Activated effector memory CD4-positive, alpha-beta T cell treated with anti-CD3 and anti-CD28 coated beads, Interleukin-2, amount 50 U/mL, for 16 hours (primary cell): ENCODE data around the gene SORBS1.

Experiments used
- DNase-seq: peaks from one replicate; pipeline ENCODE4 v3.0.0-alpha.2; 2020

The SORBS1 gene

GRCh38 chr10:95538412-95538811 lies 22.8 kb downstream of the SORBS1 start:
- DNase-seq: no peak

DNA sequence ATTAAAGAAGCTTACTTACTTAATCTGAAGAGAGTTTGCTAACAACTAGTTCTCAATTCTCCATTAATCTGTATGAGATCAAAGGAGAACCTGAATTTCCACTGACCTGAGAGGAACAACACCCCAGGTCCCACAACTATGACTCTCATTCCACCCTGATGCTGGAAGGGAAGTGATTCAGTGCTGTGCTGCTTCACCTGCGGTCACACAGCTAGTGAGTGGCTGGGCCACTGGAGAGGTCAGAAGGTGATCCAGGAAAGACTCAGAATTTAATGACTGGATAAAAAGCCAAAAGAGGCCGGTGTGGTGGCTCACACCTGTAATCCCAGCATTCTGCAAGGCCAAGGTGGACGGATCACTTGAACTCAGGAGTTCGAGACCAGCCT lies 23.6 kb downstream of the SORBS1 start:
- DNase-seq: no peak

- DNase-seq: no peak
Observed at GRCh38 chr10:95536894-95537541, 24.2 kb downstream of the SORBS1 start.

DNA sequence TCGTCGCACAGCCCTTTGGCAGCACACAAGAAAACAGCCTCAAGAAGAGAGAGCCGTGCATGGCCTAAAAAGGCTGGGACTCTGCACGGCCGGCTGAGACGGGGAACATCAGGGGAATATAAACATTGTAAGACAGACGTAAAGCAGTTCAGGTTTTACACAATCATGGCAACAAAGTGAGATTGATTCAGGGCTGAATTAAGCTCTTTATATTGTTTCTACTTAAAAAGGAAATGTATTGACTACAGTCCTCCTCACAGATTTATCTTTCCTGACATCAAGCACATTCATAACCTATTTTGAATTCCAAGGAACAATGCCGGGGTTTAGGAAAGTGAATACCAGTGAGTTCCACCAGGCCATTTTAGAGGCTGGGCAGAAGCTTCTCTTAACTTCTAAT lies 25.2 kb downstream of the SORBS1 start:
- no peak for DNase-seq

GRCh38 chr10:95535526-95535925 lies 25.6 kb downstream of the SORBS1 start:
- DNase-seq: no peak

GRCh38 chr10:95533590-95533989 lies 27.6 kb downstream of the SORBS1 start:
- no peak for DNase-seq

DNA sequence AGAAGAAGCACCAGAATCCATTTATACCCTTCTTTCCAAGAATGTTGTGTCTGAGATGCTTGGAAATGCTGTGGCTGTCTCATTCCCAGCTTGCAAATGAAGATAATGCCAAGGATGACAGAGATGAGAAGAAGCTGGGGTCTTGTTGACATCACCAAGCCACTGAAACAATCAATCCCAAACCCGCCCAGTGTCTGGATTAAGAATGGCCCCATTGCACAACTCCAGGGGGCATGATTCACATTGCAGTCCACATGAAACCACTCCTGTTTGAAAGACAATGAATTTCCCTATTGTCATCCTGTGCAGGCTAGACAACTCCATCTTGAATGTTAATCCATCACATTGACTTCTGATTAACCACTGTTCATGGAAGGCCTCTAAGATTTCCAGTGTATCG lies 28.6 kb downstream of the SORBS1 start:
- no peak for DNase-seq

- DNase-seq: no peak
Observed at GRCh38 chr10:95531994-95532399, 29.2 kb downstream of the SORBS1 start.

DNA sequence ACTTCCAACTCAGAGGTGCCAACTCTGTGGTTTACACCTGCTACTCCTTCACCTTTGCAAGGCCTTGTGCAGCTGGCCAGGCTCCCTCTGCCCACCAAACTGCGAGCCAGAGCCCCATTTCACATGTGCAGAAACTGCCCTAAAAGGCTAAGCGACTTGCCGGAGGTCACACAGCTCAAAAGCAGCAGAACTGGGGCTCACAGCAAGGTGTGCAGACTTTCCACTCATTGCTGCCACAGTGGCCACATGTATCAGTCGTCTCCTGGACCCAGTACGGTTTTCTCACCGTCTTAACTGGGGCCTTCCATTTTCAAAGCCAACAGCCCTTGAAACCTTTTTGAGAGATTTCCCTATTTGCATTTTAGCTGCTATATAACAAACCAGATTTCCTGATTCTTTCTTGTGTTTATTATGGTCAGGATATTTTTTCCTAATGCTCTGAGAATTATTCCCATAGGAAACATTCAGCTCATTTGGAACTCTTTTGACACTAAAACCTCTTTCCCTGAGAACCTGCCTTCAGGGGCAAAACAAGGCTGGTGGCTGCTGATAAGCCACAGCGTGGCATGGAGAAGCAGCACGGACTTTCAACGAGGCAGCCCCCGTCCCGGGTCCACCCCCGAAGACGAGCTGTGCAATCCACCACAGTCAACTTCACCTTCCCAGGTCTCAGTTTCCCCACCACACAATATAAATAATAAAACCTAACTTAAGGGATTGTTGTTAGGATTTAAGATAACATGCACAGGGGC lies 29.9 kb downstream of the SORBS1 start:
- DNase-seq: no peak

DNA sequence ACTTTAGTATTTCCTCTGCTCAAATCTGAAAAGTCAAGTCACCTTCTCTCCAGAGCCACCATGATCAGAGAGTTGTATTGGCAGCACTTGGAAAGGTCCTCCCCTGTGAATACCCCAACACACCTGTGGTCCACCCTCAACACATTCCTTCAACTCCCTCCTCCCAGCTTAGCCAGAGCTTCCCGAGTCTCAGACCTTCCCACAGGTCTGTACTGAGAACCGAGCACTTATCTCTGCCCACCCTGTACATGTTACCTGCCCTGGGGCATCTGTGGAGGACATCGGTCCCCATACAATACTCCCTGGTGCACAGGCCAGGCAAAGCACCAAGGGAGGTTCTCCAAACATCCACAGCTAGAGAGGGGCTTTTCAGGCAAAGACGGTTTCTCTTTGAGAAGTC lies 30.6 kb downstream of the SORBS1 start:
- no peak for DNase-seq

DNA sequence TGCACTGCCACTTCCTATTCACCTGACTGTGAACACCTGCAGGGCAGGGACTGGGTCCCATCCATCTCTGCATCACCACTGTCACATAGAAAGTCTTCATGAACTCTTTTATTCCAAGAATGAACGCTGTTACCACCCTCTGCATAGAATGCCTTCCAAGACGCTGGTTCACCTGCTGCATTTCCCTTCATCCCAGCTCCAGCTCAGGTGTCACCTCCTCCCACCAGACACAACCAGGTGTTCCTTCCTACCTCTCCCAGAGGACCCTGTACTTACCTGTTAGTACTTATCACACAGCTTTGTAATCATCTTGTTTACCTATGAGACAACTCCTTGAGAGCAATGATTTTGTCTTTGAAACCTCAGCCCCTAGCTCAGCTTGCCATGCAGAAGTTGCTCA lies 31.1 kb downstream of the SORBS1 start:
- DNase-seq: no peak

GRCh38 chr10:95526044-95526443 lies 35.1 kb downstream of the SORBS1 start:
- DNase-seq: no peak

DNA sequence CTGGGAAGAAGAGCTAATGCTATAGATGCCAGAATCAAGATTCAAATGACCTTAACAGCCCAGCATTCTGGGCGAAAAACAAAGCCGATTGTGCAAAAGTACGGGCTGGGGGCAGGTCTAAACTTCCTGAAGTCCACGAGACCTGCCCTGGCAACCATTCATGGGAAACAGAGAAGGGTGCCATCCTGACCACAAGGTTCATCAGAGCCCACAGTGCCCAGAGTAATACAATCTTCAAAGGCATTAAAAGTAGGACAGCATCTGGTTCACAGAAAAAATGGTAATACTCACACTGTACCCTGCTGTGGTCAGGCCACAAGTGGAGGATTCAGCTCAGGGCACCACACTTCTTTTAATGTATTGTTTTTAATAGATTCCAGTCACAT lies 36.1 kb downstream of the SORBS1 start:
- no peak for DNase-seq

DNA sequence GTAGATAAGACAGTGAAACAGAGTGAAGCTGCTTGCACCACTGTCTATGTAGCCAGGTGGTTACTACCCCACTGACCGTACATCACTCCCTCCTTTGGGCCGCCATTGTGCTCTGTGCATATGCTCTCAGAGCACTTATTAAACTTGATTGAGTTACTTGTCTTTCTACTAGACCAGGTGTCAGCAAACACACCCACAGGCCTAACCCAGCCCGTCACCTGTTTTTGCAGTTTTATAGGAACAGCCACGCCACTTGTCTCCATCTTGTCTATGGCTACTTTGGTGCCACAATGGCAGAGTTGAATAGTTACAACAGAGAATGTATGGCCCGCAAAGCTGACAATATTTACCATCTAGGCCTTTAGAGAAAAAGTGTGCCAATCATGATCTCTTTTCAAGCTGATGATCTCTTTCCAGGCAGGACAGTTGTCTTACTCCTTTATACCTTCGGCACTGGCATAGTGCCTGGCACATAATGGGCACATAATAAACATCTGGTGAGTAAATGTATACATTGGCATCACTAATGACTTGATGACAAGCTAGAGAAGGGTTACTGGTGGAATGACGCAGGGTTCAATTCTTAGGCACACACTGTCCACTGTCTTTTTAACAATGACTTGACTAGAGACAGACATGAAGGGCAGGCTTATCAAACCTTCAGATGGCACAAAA lies 36.7 kb downstream of the SORBS1 start:
- DNase-seq: no peak

DNA sequence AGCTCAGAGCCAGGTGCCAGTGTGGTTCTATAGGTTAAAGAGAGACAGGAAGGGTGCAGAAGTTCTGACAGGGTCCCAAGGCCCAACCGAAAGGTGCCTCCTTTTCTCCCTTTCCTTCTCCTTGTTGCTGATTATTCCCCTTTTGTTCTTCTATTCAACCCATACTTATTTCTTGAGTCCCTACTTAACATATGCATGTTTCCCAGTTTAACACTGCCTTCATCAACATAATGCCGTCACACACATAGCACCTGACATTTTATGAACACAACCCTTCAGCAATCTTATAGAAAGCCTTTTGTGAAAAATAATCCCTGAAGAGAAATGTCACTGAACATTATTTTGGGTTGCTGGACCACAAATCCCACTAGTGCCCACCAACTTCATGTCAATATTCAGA lies 39.1 kb downstream of the SORBS1 start:
- no peak for DNase-seq

DNA sequence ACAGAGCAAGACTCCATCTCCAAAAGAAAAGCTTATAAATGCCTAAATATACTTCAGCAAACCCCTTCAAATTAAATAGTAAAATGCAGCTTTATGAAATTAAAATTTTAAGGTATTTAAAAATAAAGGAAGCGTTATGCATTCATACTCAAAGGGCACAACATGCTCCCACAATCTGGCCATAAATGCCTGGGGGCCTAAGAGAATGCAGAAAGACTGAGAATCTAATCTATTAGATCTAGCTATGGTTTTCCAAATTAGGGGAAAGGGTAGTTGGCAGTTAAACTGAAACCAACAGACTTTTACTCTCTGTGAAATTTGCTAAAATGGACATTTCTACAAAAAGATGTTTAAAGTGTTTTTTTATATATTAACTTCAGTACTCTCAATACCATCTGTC lies 40.6 kb downstream of the SORBS1 start:
- no peak for DNase-seq

DNA sequence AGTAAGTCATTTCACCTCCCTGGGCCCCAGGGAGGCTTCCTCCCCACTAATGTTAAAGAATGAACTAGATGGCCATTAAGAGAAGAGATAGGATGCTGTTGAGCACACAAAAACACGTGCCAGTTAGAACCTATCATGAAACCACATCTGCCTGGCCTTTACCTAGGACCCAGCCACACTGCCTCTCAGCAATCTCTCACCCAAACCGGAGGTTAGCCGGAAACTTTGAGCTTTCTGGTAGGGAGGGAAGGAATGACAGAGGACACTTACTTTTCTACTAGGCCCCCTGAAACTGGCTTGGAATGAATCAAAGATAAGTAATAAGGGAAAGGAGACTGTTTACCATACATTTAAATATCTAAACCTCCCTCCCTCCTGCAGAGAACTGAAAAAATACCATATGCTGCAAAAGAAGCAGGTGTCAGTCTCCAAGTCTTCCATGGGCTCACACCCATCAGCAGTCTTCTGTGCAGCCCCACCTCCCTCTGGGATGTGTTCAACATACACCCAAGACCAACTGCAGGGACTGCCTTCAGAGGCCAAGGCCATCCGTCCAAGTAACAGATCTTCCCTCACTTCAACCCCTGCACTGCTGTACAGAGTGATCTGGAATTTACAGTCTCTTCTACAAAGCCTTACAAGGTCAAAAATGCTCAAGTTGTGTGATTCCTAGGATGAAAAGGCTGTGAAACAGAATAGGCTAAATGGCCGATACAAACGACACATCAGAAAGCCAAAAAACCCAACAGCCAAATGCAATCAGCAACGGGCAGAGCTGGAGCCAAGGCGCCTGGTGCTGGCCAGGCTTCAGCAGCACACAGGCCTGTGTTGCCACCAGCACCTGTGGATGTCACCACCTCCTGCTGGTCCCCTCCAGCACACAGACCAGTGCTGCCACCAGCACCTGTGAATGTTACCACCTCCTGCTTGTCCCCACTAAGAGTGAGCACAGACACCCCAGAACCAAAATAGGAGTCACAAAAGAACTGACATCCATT lies 42.4 kb downstream of the SORBS1 start:
- no peak for DNase-seq

- no peak for DNase-seq
Observed at GRCh38 chr10:95517536-95518454, 43.4 kb downstream of the SORBS1 start.

GRCh38 chr10:95516774-95517373 lies 44.3 kb downstream of the SORBS1 start:
- no peak for DNase-seq

GRCh38 chr10:95513941-95514392 lies 47.2 kb downstream of the SORBS1 start:
- DNase-seq: no peak

DNA sequence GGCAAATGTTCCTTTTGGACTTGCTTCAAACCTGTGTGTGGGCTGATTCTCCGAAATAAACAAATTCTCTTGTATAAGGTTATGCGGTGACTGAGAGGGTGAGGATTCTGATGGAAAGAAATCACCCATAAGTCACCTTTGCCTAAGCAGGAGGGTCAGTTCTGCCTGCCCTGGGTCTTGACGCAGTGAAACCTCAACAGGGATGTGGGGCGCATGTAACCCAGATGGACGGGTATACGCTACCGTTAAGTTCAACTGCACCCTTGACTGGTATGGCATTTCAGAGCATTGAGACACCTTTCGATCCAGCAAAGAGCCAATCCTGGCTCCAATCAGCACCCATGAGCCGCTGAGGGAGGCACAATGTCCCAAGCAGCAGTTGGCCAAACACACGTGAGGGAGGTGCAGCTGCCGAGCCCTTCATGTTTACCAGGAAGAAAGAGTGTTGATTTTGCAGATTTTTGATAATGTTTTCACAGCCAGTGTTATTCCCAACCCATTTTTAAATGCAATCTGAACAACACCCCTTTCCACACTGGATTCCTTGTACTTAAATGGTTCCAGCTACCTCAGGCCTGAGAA lies 48.1 kb downstream of the SORBS1 start:
- DNase-seq: no peak
